Stimulated activated CD4-positive, alpha-beta T cell treated with anti-CD3 and anti-CD28 coated beads, Interleukin-12 subunit alpha, Interleukin-12 subunit beta, amount 100 ng/mL, for 4 hours (primary cell): ENCODE measurements around the gene RPRM.
"Not testable (repeated sequence)": the region's sequence is repeated elsewhere in the genome, so short reads cannot be mapped to it uniquely, and the experiment has no call there.

Source experiments
- DNase-seq: peaks from one replicate; pipeline ENCODE4 v3.0.0-alpha.2; 2020

RPRM gene

DNA sequence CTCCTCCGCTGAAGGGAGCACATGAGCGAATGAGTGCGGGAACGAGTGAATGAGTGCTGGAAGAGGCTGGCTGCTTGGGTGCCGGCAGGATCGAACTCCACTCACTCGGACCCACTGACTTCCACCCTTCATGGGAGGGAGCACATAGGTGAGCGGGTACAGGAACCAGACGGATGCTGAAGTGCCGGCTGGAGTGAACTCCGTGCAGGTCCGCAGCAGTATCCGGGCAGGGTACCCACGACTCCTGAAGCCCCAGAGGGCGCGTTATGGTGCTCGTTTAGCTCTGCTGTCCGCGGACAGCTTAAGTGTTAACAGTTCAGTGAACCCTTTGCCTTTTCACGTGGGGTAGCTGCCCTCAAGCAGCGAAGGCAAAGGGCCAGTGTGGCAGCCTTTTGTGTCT, 23.2 kb downstream of the RPRM start:
- DNase-seq: no peak

- DNase-seq: no peak
Measured at GRCh38 chr2:153451611-153452010, 27.0 kb downstream of the RPRM start.

GRCh38 chr2:153443106-153443505, 35.5 kb downstream of the RPRM start:
- no peak for DNase-seq

DNA sequence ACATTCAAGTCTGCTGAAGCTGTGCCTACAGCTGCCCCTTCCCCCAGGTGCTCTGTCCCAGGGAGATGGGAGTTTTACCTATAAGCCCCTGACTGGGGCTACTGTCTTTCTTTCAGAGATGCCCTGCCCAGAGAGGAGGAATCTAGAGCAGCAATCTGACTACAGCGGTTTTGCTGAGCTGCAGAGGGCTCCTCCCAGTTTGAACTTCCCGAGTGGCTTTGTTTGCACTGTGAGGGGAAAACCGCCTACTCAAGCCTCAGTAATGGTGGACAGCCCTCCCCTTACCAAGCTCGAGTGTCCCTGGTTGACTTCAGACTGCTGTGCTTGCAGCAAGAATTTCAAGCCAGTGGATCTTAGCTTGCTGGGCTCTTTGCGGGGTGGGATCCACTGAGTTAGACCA, 35.9 kb downstream of the RPRM start:
- not testable (repeated sequence) for DNase-seq

DNA sequence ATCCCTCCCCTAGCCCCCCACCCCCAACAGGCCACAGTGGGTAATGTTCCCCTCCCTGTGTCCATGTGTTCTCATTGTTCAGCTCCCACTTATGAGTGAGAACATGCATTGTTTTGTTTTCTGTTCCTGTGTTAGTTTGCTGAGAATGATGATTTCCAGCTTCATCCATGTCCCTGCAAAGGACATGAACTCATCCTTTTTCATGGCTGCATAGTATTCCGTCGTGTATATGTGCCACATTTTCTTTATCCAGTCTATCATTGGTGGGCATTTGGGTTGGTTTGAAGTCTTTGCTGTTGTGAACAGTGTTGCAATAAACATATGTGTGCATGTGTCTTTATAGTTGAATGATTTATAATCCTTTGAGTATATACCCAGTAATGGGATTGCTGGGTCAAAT, 38.5 kb downstream of the RPRM start:
- not testable (repeated sequence) for DNase-seq

- no peak for DNase-seq
Measured at GRCh38 chr2:153433403-153433802, 45.2 kb downstream of the RPRM start.

DNA sequence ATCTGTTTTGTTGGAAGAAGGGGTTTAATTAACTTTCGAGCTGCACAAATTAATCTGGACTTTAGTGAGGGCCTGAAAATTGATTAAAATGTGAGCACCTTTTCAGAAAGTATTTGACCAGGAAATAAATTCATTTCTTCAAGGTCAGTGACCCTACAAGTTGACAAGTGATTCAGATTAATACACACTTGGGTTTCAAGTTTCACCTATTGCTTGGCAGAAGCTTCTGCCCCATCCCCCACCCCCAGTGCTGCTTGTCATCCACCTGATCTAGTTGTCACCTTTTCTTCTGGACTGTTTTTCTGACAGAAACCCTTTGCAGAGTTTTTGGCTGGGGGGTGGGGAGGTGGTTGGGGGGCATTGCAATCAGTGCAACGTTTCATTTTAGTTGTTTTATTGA, 46.2 kb downstream of the RPRM start:
- no peak for DNase-seq

DNA sequence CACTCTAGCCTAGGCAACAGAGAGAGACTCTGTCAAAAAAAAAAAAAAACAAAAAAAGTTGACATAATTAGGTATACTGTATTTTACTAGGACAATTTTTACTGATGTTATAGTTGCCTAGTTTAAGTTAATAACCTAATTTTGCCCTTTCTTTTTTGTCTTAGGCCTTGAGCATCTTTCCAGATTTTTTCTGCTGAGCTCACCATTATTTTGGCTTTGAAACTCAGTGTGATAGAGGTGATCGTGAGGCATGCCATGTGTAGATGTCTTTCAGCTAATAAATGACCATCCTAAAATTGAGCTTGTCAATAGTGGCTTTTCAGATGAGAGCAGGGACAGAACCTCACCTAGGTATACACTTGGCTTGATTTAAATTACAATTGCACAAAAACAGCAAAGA, 47.4 kb downstream of the RPRM start:
- DNase-seq: no peak
